Adipose tissue (tissue), 3 donors: ENCODE measurements around the gene RNASE13. TPM values are rescaled to one million over a fixed set of nuclear protein-coding genes. Genes with fewer than 3 reads are reported as not detected.

ENCODE experiments used
- H3K27ac ChIP-seq: one replicate; pipeline ENCODE4 v1.5.1; 2013; ENCODE audit warnings: low read depth, low read length
- WGBS, 3 donors: extraction: QIAGEN DNeasy Blood & Tissue Kit; methylation state at CpG; one replicate each; pipeline ENCODE4 v1.1.7; 2013; 5-methylcytosine and 5-hydroxymethylcytosine counted together
- polyA plus RNA-seq, 3 donors: library from polyadenylated mRNA; stranded (reverse); fragments of 200-250 nt; gene quantifications; one replicate each; pipeline ENCODE4 v1.2.3, GENCODE V29; 2013
- donor health status: healthy with polysubstance abuse.
- donor health status: Bipolar disorder and iron deficiency.
- donor health status: healthy.

RNASE13 gene
- not detected for polyA plus RNA-seq

GRCh38 chr14:21034707-21035106 lies at the start of gene RNASE13:
Gene RNASE13 (minus strand): TSS chr14:21034807. CDS start chr14:21034288, 519 bp downstream.
- no peak within 1 kb of the TSS for H3K27ac ChIP-seq
- WGBS, 3 donors: 79 to 82% (median 79%) methylated on average over 5 of the region's 5 CpGs

GRCh38 chr14:21084396-21084795 lies 49.8 kb upstream of the RNASE13 start:
- H3K27ac ChIP-seq: no peak overlapping the region
- 81 to 89% (median 82%) methylated on average over 2 of the region's 2 CpGs for WGBS, 3 donors

- H3K27ac ChIP-seq: no peak overlapping the region
- whole genome bisulfite sequencing, 3 donors: 82 to 86% (median 82%) methylated on average over 11 of the region's 11 CpGs
Observed at GRCh38 chr14:21083565-21084325, 49.1 kb upstream of the RNASE13 start.

GRCh38 chr14:21081521-21082142 lies 47.0 kb upstream of the RNASE13 start:
- WGBS, 3 donors: 88 to 91% (median 89%) methylated on average over 25 to 30 of the region's 30 CpGs
- H3K27ac ChIP-seq: no peak overlapping the region

- 88 to 90% (median 88%) methylated on average over 10 of the region's 10 CpGs for WGBS, 3 donors
- H3K27ac ChIP-seq: no peak overlapping the region
Observed at GRCh38 chr14:21078726-21079125, 44.1 kb upstream of the RNASE13 start.

GRCh38 chr14:21078287-21078686 lies 43.7 kb upstream of the RNASE13 start:
- 81 to 91% (median 86%) methylated on average over 5 of the region's 5 CpGs for WGBS, 3 donors
- no peak overlapping the region for H3K27ac ChIP-seq

- H3K27ac ChIP-seq: no peak overlapping the region
- WGBS, 3 donors: 72 to 83% (median 80%) methylated on average over 2 of the region's 2 CpGs
Observed at GRCh38 chr14:21077672-21078071, 43.1 kb upstream of the RNASE13 start.

GRCh38 chr14:21075719-21076437 lies 41.3 kb upstream of the RNASE13 start:
- no peak overlapping the region for H3K27ac ChIP-seq

GRCh38 chr14:21074398-21075272 lies 40.0 kb upstream of the RNASE13 start:
- no peak overlapping the region for H3K27ac ChIP-seq
- 87 to 91% (median 91%) methylated on average over 23 to 26 of the region's 26 CpGs for WGBS, 3 donors

More at GRCh38 chr14:21075719-21076437, 41.3 kb upstream of the RNASE13 start:
- WGBS, 3 donors: 86 to 92% (median 89%) methylated on average over 9 of the region's 9 CpGs

GRCh38 chr14:21073921-21074320 lies 39.3 kb upstream of the RNASE13 start:
- no peak overlapping the region for H3K27ac ChIP-seq
- WGBS, 3 donors: 88 to 93% (median 92%) methylated on average over 9 of the region's 9 CpGs

- H3K27ac ChIP-seq: no peak overlapping the region
- WGBS, 3 donors: 68 to 84% (median 78%) methylated on average over 9 of the region's 9 CpGs
Observed at GRCh38 chr14:21072781-21073339, 38.3 kb upstream of the RNASE13 start.

GRCh38 chr14:21072031-21072473 lies 37.4 kb upstream of the RNASE13 start:
- H3K27ac ChIP-seq: peak overlapping the region; percentile 8
- 12 to 55% (median 21%) methylated on average over 4 of the region's 4 CpGs for WGBS, 3 donors

- 1 to 2% (median 1%) methylated on average over 33 to 37 of the region's 37 CpGs for WGBS, 3 donors
- no peak overlapping the region for H3K27ac ChIP-seq
Observed at GRCh38 chr14:21071225-21072030, 36.8 kb upstream of the RNASE13 start.

- no peak overlapping the region for H3K27ac ChIP-seq
- 1% methylated on average over 23 of the region's 23 CpGs for WGBS, 3 donors
Observed at GRCh38 chr14:21070610-21071224, 36.1 kb upstream of the RNASE13 start.

- 0 to 1% (median 1%) methylated on average over 3 to 61 of the region's 63 CpGs for WGBS, 3 donors
- H3K27ac ChIP-seq: no peak within 1 kb of the TSS
Observed at GRCh38 chr14:21070083-21070609, 35.5 kb upstream of the RNASE13 start, which contains the start of gene ARHGEF40. Gene ARHGEF40 (plus strand): TSS chr14:21070304. CDS start chr14:21070397, 93 bp downstream.

- 1 to 3% (median 1%) methylated on average over 36 to 40 of the region's 40 CpGs for WGBS, 3 donors
- H3K27ac ChIP-seq: no peak overlapping the region
Observed at GRCh38 chr14:21069388-21070082, 34.9 kb upstream of the RNASE13 start.
